GM21528 (cell line): ENCODE results near the gene JPT2.
"Not testable (repeated sequence)": the region's sequence is repeated elsewhere in the genome, so short reads cannot be mapped to it uniquely, and the experiment has no call there.

ENCODE experiments used
- ATAC-seq: cut with Tn5 transposase; IDR thresholded peaks from one replicate; pipeline ENCODE4 v1.9.1; 2021; ENCODE audit warnings: mild to moderate bottlenecking, moderate library complexity; ENCODE audit not compliant: unreplicated experiment, low FRiP score

Gene JPT2

GRCh38 chr16:1705688-1706385 lies 27.8 kb downstream of the JPT2 start, which contains the start of gene MAPK8IP3:
TSS of gene MAPK8IP3 (plus strand) at chr16:1706195. CDS start at chr16:1706340, 145 bp downstream.
- peak; percentile 74 for ATAC-seq

GRCh38 chr16:1706386-1707192 lies 28.5 kb downstream of the JPT2 start:
- ATAC-seq: peak; percentile 37

GRCh38 chr16:1707193-1707790 lies 29.2 kb downstream of the JPT2 start:
- ATAC-seq: no peak

GRCh38 chr16:1708083-1708767 lies 30.1 kb downstream of the JPT2 start:
- no peak for ATAC-seq

- no peak for ATAC-seq
Measured at GRCh38 chr16:1708768-1709180, 30.7 kb downstream of the JPT2 start.

DNA sequence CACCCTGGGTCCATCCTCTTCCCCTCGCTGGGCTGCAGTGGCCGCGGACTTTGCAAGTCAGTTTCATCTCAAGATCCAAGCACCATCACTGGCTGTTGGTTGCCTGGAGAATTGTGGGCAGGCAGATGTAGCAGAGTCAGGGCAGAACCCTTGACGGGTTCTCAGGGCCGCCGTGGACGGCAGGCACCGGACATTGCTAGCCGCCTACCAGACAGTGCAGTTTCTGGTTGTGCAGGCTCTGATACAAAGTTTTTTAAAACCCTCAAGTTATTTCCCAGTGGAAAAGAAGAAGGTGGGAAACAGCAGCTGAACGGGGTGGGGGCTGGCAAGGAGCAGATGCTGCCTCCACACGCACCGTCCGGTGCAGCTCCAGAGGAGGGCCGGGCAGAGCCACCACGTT lies 31.3 kb downstream of the JPT2 start:
- no peak for ATAC-seq

DNA sequence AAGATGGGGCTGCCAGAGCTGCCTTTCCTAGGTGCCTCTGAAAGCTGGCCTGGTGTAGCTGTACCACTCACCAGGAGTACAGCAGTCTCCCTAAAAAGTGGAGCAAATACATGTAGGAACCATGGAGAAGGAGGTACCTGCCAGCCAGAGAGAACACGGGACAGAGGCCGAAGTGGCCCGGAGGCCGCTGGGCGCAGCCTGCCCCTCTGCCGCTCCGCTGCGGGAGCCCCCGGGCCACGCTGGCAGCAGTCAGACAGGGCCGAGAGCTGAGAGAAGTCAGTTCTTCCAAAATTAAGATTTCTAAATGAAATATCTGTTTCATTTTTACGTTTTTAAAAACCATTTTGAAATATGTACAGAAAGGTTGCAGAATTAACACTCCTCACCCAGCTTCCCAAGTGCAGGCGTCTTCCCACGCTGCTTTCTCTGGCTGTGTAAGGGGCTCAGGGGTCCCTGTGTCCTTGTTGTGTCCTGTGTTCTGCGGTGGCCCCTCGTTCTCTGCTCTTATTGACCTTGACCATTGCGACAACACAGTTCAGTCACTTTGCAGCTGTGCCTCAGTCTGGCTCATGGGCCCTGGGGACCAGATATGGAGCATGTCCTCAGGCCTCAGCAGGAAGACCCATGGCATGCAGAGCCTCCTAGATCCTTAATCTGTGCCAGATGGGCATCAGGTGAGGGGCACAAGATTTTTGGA lies 32.9 kb downstream of the JPT2 start:
- no peak for ATAC-seq

- ATAC-seq: no peak
Measured at GRCh38 chr16:1712791-1713261, 34.7 kb downstream of the JPT2 start.

DNA sequence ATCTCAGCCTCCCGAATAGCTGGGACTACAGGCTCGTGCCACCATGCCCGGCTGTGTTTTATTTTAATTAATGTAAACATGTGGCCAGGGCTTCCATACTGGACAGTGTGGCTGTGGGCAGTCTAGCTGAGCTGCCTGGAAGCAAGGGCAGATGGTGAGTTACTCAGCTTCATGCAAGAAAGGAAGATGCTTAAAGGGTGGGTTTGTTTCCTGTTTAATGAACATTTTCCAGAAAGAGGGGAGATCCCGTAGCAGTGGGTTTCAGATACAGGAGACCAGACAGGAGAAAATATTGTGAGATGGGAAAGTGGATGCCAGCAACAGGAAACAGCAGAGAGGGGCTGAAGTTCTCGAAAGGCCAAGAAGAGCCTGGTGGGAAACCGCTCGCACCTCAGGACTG lies 35.3 kb downstream of the JPT2 start:
- no peak for ATAC-seq

GRCh38 chr16:1713933-1714332 lies 35.9 kb downstream of the JPT2 start:
- no peak for ATAC-seq

- ATAC-seq: no peak
Measured at GRCh38 chr16:1715220-1715619, 37.1 kb downstream of the JPT2 start.

GRCh38 chr16:1718236-1718635 lies 40.2 kb downstream of the JPT2 start:
- not testable (repeated sequence) for ATAC-seq

- not testable (repeated sequence) for ATAC-seq
Measured at GRCh38 chr16:1719559-1720229, 41.6 kb downstream of the JPT2 start.

GRCh38 chr16:1721372-1721771 lies 43.3 kb downstream of the JPT2 start:
- ATAC-seq: no peak

DNA sequence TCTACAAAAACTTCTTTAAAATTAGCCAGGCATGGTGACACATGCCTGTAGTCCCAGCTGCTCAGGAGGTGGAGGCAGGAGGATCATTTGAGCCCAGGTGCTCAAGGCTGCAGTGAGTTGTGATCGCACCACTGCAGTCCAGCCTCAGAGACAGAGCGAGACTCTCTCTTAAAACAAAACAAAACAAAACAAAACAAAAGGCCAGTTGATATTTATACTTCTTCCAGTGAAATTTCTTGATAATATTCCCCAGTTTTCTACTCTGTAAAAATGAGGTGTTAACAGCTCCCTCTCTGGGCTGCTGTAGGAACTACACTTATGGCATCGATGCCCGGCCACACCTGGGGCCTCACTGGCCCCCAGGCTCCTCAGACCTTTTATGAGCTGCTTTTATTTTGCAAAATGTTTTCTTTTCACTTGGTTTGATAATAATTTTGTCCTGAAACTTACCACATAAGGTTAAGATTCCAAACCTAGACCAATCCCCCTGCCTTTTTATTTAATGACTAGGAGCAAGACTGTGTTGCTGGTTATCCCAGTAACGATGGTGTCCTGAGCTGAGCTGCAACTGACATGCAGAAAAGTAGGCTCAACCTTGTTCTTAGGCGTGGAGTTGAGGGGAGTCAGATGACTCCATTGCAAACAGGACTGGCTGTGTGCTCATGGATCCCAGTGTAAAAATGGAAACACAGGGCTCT lies 45.5 kb downstream of the JPT2 start:
- no peak for ATAC-seq

DNA sequence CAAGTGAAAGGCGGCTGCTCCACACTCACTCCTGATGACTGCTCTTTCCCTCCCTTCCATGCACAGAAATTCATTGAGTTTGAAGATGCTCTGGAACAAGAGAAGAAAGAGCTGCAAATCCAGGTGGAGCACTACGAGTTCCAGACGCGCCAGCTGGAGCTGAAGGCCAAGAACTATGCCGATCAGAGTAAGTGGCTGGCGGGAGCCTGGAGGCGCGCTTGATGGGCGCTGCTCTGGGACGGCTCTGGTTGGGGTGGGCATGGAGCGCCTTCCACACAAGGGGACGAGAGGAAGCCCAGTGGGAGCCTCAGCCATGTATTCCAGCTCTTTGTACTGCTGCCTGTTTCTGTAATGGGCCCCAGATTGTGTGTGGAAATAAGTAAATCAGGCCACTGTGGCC lies 46.4 kb downstream of the JPT2 start:
- ATAC-seq: no peak

- ATAC-seq: no peak
Measured at GRCh38 chr16:1726661-1727502, 48.8 kb downstream of the JPT2 start.
